Esophagus squamous epithelium (tissue), 4 donors: ENCODE results near the gene MIA2.

Experiments used
- POLR2A ChIP-seq, 4 donors: fragments of 450-650 bp; IDR thresholded peaks; one replicate each; pipeline ENCODE4 v1.6.1; 2017; ENCODE audit warnings: antibody characterized with exemption in 4 of 4, mild to moderate bottlenecking in 4 of 4, moderate library complexity in 3 of 4
- TF ChIP-seq, protein P1 (sequence below), 6 experiments: fragments of 450-650 bp in 4 of 6; fragments of 200-600 bp in 2 of 6; sonication (generic) in 2 of 6; IDR thresholded peaks; one replicate each; pipeline ENCODE4 v1.5.1; 2016 to 2019; ENCODE audit warnings: antibody characterized with exemption in 6 of 6, mild to moderate bottlenecking in 4 of 6, moderate library complexity in 4 of 6

DNA sequence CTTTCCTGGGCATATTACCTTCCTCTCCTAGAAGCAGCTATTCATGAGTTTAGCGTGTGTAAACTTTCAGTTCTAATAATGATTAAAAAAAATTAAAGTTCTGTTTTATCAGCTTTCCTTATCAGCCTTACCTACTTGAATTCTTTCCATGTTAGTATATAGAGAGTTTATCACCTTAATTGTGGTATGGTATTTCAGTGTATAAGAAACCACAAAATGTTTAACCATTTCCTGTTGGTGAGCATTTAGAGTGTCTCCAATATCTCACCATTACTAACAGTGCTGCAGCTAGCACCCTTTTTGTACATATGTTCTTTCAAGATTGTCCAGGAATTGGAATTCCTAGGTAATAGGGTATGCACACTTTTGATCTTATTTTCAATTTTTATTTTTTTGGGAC lies 109.1 kb downstream of the MIA2 start:
- TF ChIP-seq POLR2A (IDR thresholded peaks at IDR 0.05) = no peak
- TF ChIP-seq, protein P1, sequence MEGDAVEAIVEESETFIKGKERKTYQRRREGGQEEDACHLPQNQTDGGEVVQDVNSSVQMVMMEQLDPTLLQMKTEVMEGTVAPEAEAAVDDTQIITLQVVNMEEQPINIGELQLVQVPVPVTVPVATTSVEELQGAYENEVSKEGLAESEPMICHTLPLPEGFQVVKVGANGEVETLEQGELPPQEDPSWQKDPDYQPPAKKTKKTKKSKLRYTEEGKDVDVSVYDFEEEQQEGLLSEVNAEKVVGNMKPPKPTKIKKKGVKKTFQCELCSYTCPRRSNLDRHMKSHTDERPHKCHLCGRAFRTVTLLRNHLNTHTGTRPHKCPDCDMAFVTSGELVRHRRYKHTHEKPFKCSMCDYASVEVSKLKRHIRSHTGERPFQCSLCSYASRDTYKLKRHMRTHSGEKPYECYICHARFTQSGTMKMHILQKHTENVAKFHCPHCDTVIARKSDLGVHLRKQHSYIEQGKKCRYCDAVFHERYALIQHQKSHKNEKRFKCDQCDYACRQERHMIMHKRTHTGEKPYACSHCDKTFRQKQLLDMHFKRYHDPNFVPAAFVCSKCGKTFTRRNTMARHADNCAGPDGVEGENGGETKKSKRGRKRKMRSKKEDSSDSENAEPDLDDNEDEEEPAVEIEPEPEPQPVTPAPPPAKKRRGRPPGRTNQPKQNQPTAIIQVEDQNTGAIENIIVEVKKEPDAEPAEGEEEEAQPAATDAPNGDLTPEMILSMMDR (IDR thresholded peaks at IDR 0.05) = no peak
